ENCODE results near the gene TGM2. TPM values are rescaled to one million over a fixed set of nuclear protein-coding genes. Genes with fewer than 3 reads are reported as not detected.

Gene TGM2
- total and polyA plus RNA-seq, 2 donors (not counting 1 experiment from before 2014, with no cell fraction given) = 2.4 to 60.8 TPM

GRCh38 chr20:38139156-38139912 is 25.7 kb downstream of the TGM2 start:
- no peaks in the 10 kb centered on the region for H3K36me3 ChIP-seq (replicated peaks in 1 of 2; ENCODE audit: control extremely low read depth in 1 of 2, control insufficient read depth in 1 of 2, extremely low read depth in 1 of 2, insufficient read depth in 2 of 2, low read length in 1 of 2)
- Mint-ChIP-seq H3K4me3 (no peak overlapping the region), H3K4me1 (no peaks in the 10 kb centered on the region), H3K27ac (no peak overlapping the region), H3K9me3 (ENCODE audit: insufficient read depth) (no peaks in the 10 kb centered on the region), H3K27me3 (no peaks in the 10 kb centered on the region)
- H3K9ac ChIP-seq (ENCODE audit: low read length) = no peak overlapping the region
- no peaks in the 10 kb centered on the region for H3K27me3 ChIP-seq (replicated peaks in 1 of 4; ENCODE audit: control extremely low read depth in 1 of 4, control insufficient read depth in 3 of 4, insufficient read depth in 4 of 4, low read length in 3 of 4)
- DNase-seq (no peak), ATAC-seq (ENCODE audit: low read depth) (no peak)
- H3K4me2 ChIP-seq (replicated peaks; ENCODE audit: low read depth, low read length, poor library complexity, severe bottlenecking) = no peak overlapping the region
- no peak overlapping the region for H3K27ac ChIP-seq (ENCODE audit: low read length in 2 of 2)
- POLR2A ChIA-PET = no interaction called here
- CTCF ChIA-PET = interaction anchor here (0.7 to 1.2 kb wide), 3 partner anchors 64 to 81 kb away, joined by 3 to 4 read pairs (median 3); no protein-coding TSS in a partner anchor
- H2AFZ ChIP-seq (ENCODE audit: insufficient read depth, low read depth, low read length, poor library complexity, severe bottlenecking) = no peak overlapping the region
- H3K9me3 ChIP-seq (ENCODE audit: control extremely low read depth in 1 of 3, control insufficient read depth in 2 of 3, insufficient read depth in 1 of 3, low read length in 2 of 3) = no peaks in the 10 kb centered on the region
- TF ChIP-seq CTCF (IDR thresholded peaks at IDR 0.05) (no peak), EZH2 (IDR thresholded peaks at IDR 0.05; ENCODE audit: borderline replicate concordance, insufficient read depth, low read depth, low read length, poor library complexity, severe bottlenecking) (no peak)
- no peaks in the 10 kb centered on the region for H3K4me1 ChIP-seq (ENCODE audit: control insufficient read depth in 2 of 2, insufficient read depth in 2 of 2, low read length in 2 of 2)
- H4K20me1 ChIP-seq (ENCODE audit: control insufficient read depth, insufficient read depth, low read length, poor library complexity, severe bottlenecking) = no peaks in the 10 kb centered on the region
- intact Hi-C loops (cut with micrococcal nuclease) = no loop called here
- no peak overlapping the region for H3K4me3 ChIP-seq (ENCODE audit: control extremely low read depth in 1 of 5, extremely low read depth in 1 of 5, insufficient read depth in 1 of 5, low read depth in 2 of 5, low read length in 4 of 5)
- H3K79me2 ChIP-seq (ENCODE audit: control insufficient read depth, insufficient read depth, low read length) = no peaks in the 10 kb centered on the region
- WGBS (ENCODE audit: insufficient coverage) = 98% methylated on average over 18 of the region's 25 CpGs

- DNase-seq (no peak), ATAC-seq (ENCODE audit: low read depth) (no peak)
- ChIA-PET POLR2A (no interaction called here), CTCF (no interaction called here)
- Histone ChIP-seq H3K79me2 (ENCODE audit: control insufficient read depth, insufficient read depth, low read length) (no peaks in the 10 kb centered on the region), H3K27me3 (replicated peaks in 1 of 4; ENCODE audit: control extremely low read depth in 1 of 4, control insufficient read depth in 3 of 4, insufficient read depth in 4 of 4, low read length in 3 of 4) (no peaks in the 10 kb centered on the region), H2AFZ (ENCODE audit: insufficient read depth, low read depth, low read length, poor library complexity, severe bottlenecking) (no peak overlapping the region), H3K9me3 (ENCODE audit: control extremely low read depth in 1 of 3, control insufficient read depth in 2 of 3, insufficient read depth in 1 of 3, low read length in 2 of 3) (no peaks in the 10 kb centered on the region), H3K4me1 (ENCODE audit: control insufficient read depth in 2 of 2, insufficient read depth in 2 of 2, low read length in 2 of 2) (no peaks in the 10 kb centered on the region), H3K36me3 (replicated peaks in 1 of 2; ENCODE audit: control extremely low read depth in 1 of 2, control insufficient read depth in 1 of 2, extremely low read depth in 1 of 2, insufficient read depth in 2 of 2, low read length in 1 of 2) (no peaks in the 10 kb centered on the region), H3K9ac (ENCODE audit: low read length) (no peak overlapping the region), H3K27ac (ENCODE audit: low read length in 2 of 2) (no peak overlapping the region), H3K4me2 (replicated peaks; ENCODE audit: low read depth, low read length, poor library complexity, severe bottlenecking) (no peak overlapping the region), H3K4me3 (ENCODE audit: control extremely low read depth in 1 of 5, extremely low read depth in 1 of 5, insufficient read depth in 1 of 5, low read depth in 2 of 5, low read length in 4 of 5) (no peak overlapping the region), H4K20me1 (ENCODE audit: control insufficient read depth, insufficient read depth, low read length, poor library complexity, severe bottlenecking) (no peaks in the 10 kb centered on the region)
- Mint-ChIP-seq H3K4me1 (no peaks in the 10 kb centered on the region), H3K27ac (no peak overlapping the region), H3K27me3 (no peaks in the 10 kb centered on the region), H3K4me3 (no peak overlapping the region), H3K9me3 (ENCODE audit: insufficient read depth) (no peaks in the 10 kb centered on the region)
- TF ChIP-seq CTCF (IDR thresholded peaks at IDR 0.05) = no peak
- no peak for TF ChIP-seq EZH2 (IDR thresholded peaks at IDR 0.05; ENCODE audit: borderline replicate concordance, insufficient read depth, low read depth, low read length, poor library complexity, severe bottlenecking)
- 95% methylated on average over 14 of the region's 15 CpGs for WGBS (ENCODE audit: insufficient coverage)
- intact Hi-C loops (cut with micrococcal nuclease) = no loop called here
These were observed 26.8 kb downstream of the TGM2 start for GRCh38 chr20:38138086-38138778.
